Measurements from ENCODE around the gene ADARB2. TPM values are rescaled to one million over a fixed set of nuclear protein-coding genes. Genes with fewer than 3 reads are reported as not detected.

ADARB2 gene
- total RNA-seq, 3 donors from 2014 or later (not counting 1 experiment from before 2014, with no cell fraction given), result 0.27 to 0.78 (median 0.40) TPM

DNA sequence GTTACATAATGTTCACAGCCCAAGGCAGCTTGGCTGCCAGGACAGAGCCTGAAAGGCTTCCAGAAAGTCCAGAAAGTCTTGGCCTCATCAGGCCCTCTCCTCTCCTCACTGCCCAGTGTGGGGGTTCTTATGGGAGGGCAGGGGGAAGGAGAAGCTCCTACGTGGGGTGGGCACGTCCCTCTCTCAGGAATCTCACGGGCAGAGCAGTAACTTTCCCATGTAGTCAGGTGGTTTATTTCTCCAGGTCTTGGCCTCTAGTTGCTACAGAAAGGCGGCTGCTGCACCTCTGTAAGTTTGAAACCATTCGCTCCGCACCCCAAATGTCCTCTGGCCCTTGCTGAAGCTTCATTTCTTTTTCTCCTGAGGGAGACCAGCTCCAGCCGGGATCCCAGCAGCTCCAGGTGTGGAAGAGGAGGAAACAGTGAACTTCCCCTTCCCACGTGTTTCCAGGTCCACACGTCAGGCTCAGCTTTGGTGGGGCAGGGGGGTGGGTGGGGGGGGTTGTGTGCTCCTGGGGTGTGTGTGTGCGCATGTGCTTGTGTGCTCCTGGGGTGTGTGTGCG is 360.9 kb downstream of the ADARB2 start:
- Mint-ChIP-seq H3K27ac (no peak overlapping the region), H3K9me3 (no peaks in the 10 kb centered on the region), H3K4me1 (no peaks in the 10 kb centered on the region), H3K36me3 (no peaks in the 10 kb centered on the region), H3K27me3 (ENCODE audit: low read depth in 2 of 2) (peaks cover 32 to 40% of the 10 kb centered on the region in 2 donors), H3K4me3 (no peak overlapping the region)
- DNase-seq (no peak), ATAC-seq (no peak)
- Histone ChIP-seq H3K27me3 (ENCODE audit: control insufficient read depth, insufficient read depth, low read length) (peaks cover 5% of the 10 kb centered on the region), H3K4me3 (ENCODE audit: low read length) (no peak overlapping the region), H3K36me3 (ENCODE audit: control insufficient read depth, insufficient read depth, low read length) (no peaks in the 10 kb centered on the region), H3K27ac (ENCODE audit: low read length) (no peak overlapping the region), H3K4me1 (ENCODE audit: control insufficient read depth, insufficient read depth, low read length) (no peaks in the 10 kb centered on the region), H3K9me3 (ENCODE audit: control insufficient read depth, insufficient read depth, low read length) (no peaks in the 10 kb centered on the region)
- TF ChIP-seq, protein P1, sequence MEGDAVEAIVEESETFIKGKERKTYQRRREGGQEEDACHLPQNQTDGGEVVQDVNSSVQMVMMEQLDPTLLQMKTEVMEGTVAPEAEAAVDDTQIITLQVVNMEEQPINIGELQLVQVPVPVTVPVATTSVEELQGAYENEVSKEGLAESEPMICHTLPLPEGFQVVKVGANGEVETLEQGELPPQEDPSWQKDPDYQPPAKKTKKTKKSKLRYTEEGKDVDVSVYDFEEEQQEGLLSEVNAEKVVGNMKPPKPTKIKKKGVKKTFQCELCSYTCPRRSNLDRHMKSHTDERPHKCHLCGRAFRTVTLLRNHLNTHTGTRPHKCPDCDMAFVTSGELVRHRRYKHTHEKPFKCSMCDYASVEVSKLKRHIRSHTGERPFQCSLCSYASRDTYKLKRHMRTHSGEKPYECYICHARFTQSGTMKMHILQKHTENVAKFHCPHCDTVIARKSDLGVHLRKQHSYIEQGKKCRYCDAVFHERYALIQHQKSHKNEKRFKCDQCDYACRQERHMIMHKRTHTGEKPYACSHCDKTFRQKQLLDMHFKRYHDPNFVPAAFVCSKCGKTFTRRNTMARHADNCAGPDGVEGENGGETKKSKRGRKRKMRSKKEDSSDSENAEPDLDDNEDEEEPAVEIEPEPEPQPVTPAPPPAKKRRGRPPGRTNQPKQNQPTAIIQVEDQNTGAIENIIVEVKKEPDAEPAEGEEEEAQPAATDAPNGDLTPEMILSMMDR (IDR thresholded peaks at IDR 0.05), result no peak
- intact Hi-C loops (cut with micrococcal nuclease), result no loop called here
- WGBS (ENCODE audit: insufficient coverage), result 78% methylated on average over 9 of the region's 11 CpGs

DNA sequence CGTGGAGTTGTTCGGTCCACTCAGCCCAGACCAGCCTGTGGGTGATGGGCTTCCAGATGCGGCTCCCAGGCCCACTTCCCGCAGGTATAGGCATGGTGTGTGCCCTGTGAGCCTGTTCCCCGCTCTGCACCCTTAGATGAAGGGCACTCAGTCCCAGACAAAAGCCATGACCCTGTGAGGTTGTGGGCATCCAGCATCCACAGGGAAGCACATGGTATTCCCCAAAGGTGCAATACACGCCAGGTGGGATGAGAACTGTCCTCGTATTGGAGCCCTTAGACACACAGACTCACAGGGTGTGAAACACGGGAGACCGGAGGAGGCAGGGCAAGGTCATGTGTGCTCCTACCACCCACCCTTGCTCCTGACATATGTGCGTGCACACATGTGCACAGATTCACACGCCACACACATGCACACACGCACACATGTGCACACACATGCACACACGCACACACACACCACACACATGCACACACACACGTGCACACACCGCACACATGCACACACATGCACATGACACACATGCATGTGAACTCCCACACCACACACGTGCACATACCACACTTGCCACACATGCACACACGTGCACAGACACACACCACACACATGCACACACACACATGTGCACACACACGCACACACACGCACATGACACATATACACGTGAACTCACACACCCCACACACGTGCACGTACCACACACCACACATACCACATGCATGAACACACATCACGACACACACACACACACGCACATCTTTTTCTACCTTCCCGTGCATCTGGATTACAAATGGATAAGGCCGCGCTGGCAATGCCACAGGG is 361.8 kb downstream of the ADARB2 start:
- Mint-ChIP-seq H3K27me3 (ENCODE audit: low read depth in 2 of 2) (peaks cover 28 to 33% of the 10 kb centered on the region in 2 donors), H3K27ac (no peak overlapping the region), H3K36me3 (no peaks in the 10 kb centered on the region), H3K9me3 (no peaks in the 10 kb centered on the region), H3K4me1 (no peaks in the 10 kb centered on the region), H3K4me3 (no peak overlapping the region)
- TF ChIP-seq, protein P1 (IDR thresholded peaks at IDR 0.05), result no peak
- no peak overlapping the region for H3K27ac ChIP-seq (ENCODE audit: low read length)
- ATAC-seq, result peak in 1 of 3 donors; percentile 14
- intact Hi-C loops (cut with micrococcal nuclease), result no loop called here
- no peak for DNase-seq
- H3K27me3 ChIP-seq (ENCODE audit: control insufficient read depth, insufficient read depth, low read length), result peaks cover 3% of the 10 kb centered on the region
- WGBS (ENCODE audit: insufficient coverage), result 89% methylated on average over 27 of the region's 27 CpGs
- H3K4me3 ChIP-seq (ENCODE audit: low read length), result no peak overlapping the region
- H3K4me1 ChIP-seq (ENCODE audit: control insufficient read depth, insufficient read depth, low read length), result no peaks in the 10 kb centered on the region
- H3K9me3 ChIP-seq (ENCODE audit: control insufficient read depth, insufficient read depth, low read length), result no peaks in the 10 kb centered on the region
- H3K36me3 ChIP-seq (ENCODE audit: control insufficient read depth, insufficient read depth, low read length), result no peaks in the 10 kb centered on the region

DNA sequence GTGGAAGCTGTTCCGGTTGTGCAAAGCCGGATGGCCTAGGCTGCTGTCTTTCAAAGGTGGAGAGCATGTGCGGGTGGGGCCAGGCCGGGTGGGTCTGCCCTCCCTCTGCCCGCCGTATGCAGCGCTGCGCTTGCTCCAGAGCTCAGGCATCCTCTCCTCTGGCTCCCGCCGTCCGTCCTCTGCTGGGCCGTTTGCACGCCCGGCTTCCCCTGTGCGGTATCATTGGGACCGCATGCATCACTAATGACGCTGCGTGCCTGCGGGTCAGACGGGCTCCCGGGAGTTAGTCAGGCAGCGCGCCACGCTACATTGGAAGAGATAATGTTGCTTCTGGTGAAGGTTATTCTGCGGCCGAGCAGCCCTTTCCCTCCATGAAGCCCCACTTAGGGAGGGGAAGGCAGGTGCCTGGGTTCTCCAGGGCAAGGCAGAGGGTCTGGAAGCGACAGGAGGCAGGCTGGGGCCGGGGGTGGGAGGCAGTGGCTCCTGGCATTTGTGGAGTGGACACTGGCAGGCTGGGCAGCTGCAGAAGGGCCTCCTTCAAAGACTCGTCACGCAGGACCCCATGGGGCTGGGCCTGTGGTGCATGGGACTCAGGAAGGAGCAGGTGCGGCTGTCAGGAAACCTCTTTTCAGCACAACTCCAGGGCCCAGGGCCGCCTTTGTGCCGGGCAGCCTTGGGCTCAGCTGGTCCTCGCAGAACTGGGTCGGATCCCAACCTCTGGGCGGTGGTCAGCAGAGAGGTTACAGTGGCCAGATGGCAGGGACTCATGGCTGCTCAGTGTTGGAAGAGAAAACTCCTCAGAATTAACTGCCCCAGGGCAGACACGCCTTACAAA is 362.6 kb downstream of the ADARB2 start:
- Mint-ChIP-seq H3K27ac (no peak overlapping the region), H3K27me3 (ENCODE audit: low read depth in 2 of 2) (peaks cover 27 to 33% of the 10 kb centered on the region in 2 donors), H3K4me1 (no peaks in the 10 kb centered on the region), H3K4me3 (no peak overlapping the region), H3K36me3 (no peaks in the 10 kb centered on the region), H3K9me3 (no peaks in the 10 kb centered on the region)
- Histone ChIP-seq H3K27me3 (ENCODE audit: control insufficient read depth, insufficient read depth, low read length) (no peaks in the 10 kb centered on the region), H3K9me3 (ENCODE audit: control insufficient read depth, insufficient read depth, low read length) (no peaks in the 10 kb centered on the region), H3K27ac (ENCODE audit: low read length) (no peak overlapping the region), H3K4me1 (ENCODE audit: control insufficient read depth, insufficient read depth, low read length) (no peaks in the 10 kb centered on the region), H3K36me3 (ENCODE audit: control insufficient read depth, insufficient read depth, low read length) (no peaks in the 10 kb centered on the region), H3K4me3 (ENCODE audit: low read length) (no peak overlapping the region)
- ATAC-seq (no peak), DNase-seq (no peak)
- WGBS (ENCODE audit: insufficient coverage), result 88% methylated on average over 37 of the region's 37 CpGs
- TF ChIP-seq, protein P1 (IDR thresholded peaks at IDR 0.05), result no peak
- intact Hi-C loops (cut with micrococcal nuclease), result no loop called here
